Heart left ventricle (tissue), 16 donors: Measurements from ENCODE around the gene ATP1A2. TPM values are rescaled to one million over a fixed set of nuclear protein-coding genes. Genes with fewer than 3 reads are reported as not detected.

Experiments
- ATAC-seq, 4 donors: fragments of 200-7000 bp; cut with Tn5 transposase; one replicate each; pipeline ENCODE4 v1.9.1; 2020 to 2022; ENCODE audit warnings: moderate library complexity in 4 of 4, mild to moderate bottlenecking in 3 of 4, moderate number of reproducible peaks in 1 of 4
- DNase-seq, 5 donors: peaks; one replicate each; pipeline ENCODE4 v3.0.0-alpha.2; 2020
- H3K27ac ChIP-seq, 12 donors: fragments of 200-600 bp; sonication (generic) in 4 of 12; one replicate each; pipeline versions ENCODE4 v1.5.0 to v1.8.0; 2016 to 2022; ENCODE audit warnings: mild to moderate bottlenecking in 2 of 12
- H3K27me3 ChIP-seq, 9 donors: fragments of 200-600 bp; sonication (generic) in 2 of 9; one replicate each; pipeline versions ENCODE4 v1.5.1 to v1.8.0; 2016 to 2022; ENCODE audit warnings: mild to moderate bottlenecking in 3 of 9
- H3K36me3 ChIP-seq, 9 donors: fragments of 200-600 bp; sonication (generic) in 2 of 9; one replicate each; pipeline versions ENCODE4 v1.5.0 to v1.8.0; 2018 to 2022; ENCODE audit warnings: mild to moderate bottlenecking in 2 of 9
- H3K4me1 ChIP-seq, 12 donors: fragments of 200-600 bp; sonication (generic) in 4 of 12; one replicate each; pipeline versions ENCODE4 v1.5.0 to v1.8.0; 2016 to 2022; ENCODE audit warnings: mild to moderate bottlenecking in 3 of 12
- H3K4me3 ChIP-seq, 12 donors: fragments of 200-600 bp; sonication (generic) in 4 of 12; one replicate each; pipeline versions ENCODE4 v1.5.0 to v1.8.0; 2017 to 2022; ENCODE audit warnings: mild to moderate bottlenecking in 9 of 12, moderate library complexity in 4 of 12
- H3K9me3 ChIP-seq, 12 donors: fragments of 200-600 bp; sonication (generic) in 4 of 12; one replicate each; pipeline versions ENCODE4 v1.5.0 to v1.8.0; 2016 to 2022; ENCODE audit warnings: mild to moderate bottlenecking in 1 of 12
- POLR2A ChIP-seq, 2 donors: fragments of 450-650 bp; IDR thresholded peaks; one replicate each; pipeline ENCODE4 v1.6.1; 2017; ENCODE audit warnings: antibody characterized with exemption in 2 of 2, mild to moderate bottlenecking in 2 of 2, moderate library complexity in 2 of 2
- WGBS, 4 donors: extraction: QIAGEN DNeasy Blood & Tissue Kit in 2 of 4; methylation state at CpG; one replicate each; pipeline versions ENCODE4 v1.1.5 to v1.1.7; 2013 to 2018; 5-methylcytosine and 5-hydroxymethylcytosine counted together
- intact Hi-C, 10 donors: fragments of 100-400 bp; cut with DNase I; formaldehyde crosslinking; loops; one replicate each; pipeline versions ENCODE4 v1.11.1 to v1.14.2; 2022
- polyA plus RNA-seq, 2 donors: library from polyadenylated mRNA; stranded (reverse); fragments of 200-250 nt; gene quantifications; one replicate each; pipeline ENCODE4 v1.2.3, GENCODE V29; 2013
- total RNA-seq, 9 donors: library from RNA; depleted of rRNA in 2 of 9; stranded (reverse); fragments of >200 nt in 2 of 9; fragmentation: NEBNext Ultra II Directional in 3 of 9; extraction: Animal tissue kit (Norgen Biotek cat#: 25700) in 3 of 9; gene quantifications; one replicate each; pipeline versions ENCODE4 v1.1.0 to v1.2.4, GENCODE V29; 2016 to 2023
- TF ChIP-seq, protein P1 (sequence below), 12 donors: fragments of 200-600 bp; sonication (generic) in 4 of 12; IDR thresholded peaks; one replicate each; pipeline versions ENCODE4 v1.5.0 to v1.8.0; 2018 to 2022; ENCODE audit warnings: antibody characterized with exemption in 12 of 12, mild to moderate bottlenecking in 5 of 12
- donor health status: ischemic (EF 13 %, LVEDD 7.1; RV severe dilation, severe dysfunction).
- donor health status: healthy with polysubstance abuse.
- donor health status: DM: no; HTN: yes; CAD: no.
- donor health status: DM: no; HTN: no; CAD: no.
- donor health status: ischemic (EF 25% LVEDD 6.9; RV normal size, moderate dysfunction).
- donor health status: ischemic (EF 25% LVEDD 5.7; RV mildly dilated, moderate dysfunction).
- donor health status: healthy.
- donor health status: DM: yes; HTN: yes; CAD: no.
- donor health status: ischemic (EF 35%, LVEDD 5.7; RV mildly dilated, moderate dysfunction).
- donor health status: nonischemic (EF 11% LVEDD 7.7; RV severe dilation, severe dysfunction).
- donor health status: DM: yes; HTN: yes; CAD: no.
- donor health status: PGD.
- donor health status: ischemic (EF 29% LVEDD 5.4; RV normal size, mild dysfunction).
- donor health status: nonischemic (EF 23%, LVEDD 6.1; RV moderate dilation, normal function).

The ATP1A2 gene
- total and polyA plus RNA-seq, 11 donors: 29.5 to 393 (median 255) TPM

DNA sequence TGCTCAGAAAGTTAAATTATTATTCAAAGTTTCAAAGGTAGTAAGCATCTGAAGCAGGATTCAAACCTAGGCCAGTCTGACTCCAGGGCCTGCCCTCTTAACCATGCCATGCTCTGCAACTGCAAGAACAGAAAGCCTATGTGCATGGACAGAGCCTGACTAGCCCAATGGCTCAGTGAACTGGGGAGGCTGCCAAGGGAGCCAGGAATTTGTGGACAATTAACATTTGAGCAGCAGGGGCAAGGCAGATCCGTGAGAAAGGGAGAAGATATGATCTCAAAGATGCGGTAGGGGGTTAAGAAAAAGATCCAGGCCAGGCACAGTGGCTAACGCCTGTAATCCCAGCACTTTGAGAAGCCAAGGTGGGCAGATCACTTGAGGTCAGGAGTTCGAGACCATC is 29.4 kb downstream of the ATP1A2 start:
- ATAC-seq: peak in 2 of 4 donors; percentile 10 to 21
- H3K4me1 ChIP-seq: peaks cover 0 to 17% (median 0%) of the 10 kb centered on the region in 12 donors
- WGBS, 4 donors: 51 to 70% (median 61%) methylated on average over 4 of the region's 4 CpGs
- H3K4me3 ChIP-seq: no peak overlapping the region
- no peaks in the 10 kb centered on the region for H3K9me3 ChIP-seq
- no peak for TF ChIP-seq POLR2A (IDR thresholded peaks at IDR 0.05)
- TF ChIP-seq, protein P1, sequence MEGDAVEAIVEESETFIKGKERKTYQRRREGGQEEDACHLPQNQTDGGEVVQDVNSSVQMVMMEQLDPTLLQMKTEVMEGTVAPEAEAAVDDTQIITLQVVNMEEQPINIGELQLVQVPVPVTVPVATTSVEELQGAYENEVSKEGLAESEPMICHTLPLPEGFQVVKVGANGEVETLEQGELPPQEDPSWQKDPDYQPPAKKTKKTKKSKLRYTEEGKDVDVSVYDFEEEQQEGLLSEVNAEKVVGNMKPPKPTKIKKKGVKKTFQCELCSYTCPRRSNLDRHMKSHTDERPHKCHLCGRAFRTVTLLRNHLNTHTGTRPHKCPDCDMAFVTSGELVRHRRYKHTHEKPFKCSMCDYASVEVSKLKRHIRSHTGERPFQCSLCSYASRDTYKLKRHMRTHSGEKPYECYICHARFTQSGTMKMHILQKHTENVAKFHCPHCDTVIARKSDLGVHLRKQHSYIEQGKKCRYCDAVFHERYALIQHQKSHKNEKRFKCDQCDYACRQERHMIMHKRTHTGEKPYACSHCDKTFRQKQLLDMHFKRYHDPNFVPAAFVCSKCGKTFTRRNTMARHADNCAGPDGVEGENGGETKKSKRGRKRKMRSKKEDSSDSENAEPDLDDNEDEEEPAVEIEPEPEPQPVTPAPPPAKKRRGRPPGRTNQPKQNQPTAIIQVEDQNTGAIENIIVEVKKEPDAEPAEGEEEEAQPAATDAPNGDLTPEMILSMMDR (IDR thresholded peaks at IDR 0.05): no peak
- H3K36me3 ChIP-seq: peaks cover 0 to 33% (median 13%) of the 10 kb centered on the region in 9 donors
- no peak overlapping the region for H3K27ac ChIP-seq
- no peaks in the 10 kb centered on the region for H3K27me3 ChIP-seq
- intact Hi-C loops: no loop called here
- no peak for DNase-seq

DNA sequence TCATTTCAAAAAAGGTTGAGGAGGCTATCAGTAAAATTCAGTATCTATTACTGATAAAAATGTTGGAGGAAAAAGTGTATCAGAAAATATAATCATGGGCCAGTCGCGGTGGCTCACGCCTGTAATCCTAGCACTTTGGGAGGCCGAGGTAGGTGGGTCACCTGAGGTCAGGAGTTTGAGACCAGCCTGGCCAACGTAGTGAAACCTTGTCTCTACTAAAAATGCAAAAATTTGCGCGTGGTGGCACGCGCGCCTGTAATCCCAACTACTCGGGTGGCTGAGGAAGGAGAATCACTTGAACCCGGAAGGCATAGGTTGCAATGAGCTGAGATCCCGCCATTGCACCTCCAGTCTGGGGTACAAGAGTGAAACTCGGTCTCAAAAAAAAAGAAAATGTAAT is 30.5 kb downstream of the ATP1A2 start:
- TF ChIP-seq, protein P1 (IDR thresholded peaks at IDR 0.05): no peak
- TF ChIP-seq POLR2A (IDR thresholded peaks at IDR 0.05): no peak
- Histone ChIP-seq H3K27ac (no peak overlapping the region), H3K4me1 (peaks cover 0 to 17% (median 0%) of the 10 kb centered on the region in 12 donors), H3K36me3 (peaks cover 0 to 21% (median 6%) of the 10 kb centered on the region in 9 donors), H3K9me3 (no peaks in the 10 kb centered on the region), H3K4me3 (no peak overlapping the region), H3K27me3 (no peaks in the 10 kb centered on the region)
- no peak for ATAC-seq
- 92 to 94% (median 92%) methylated on average over 14 of the region's 14 CpGs for WGBS, 4 donors
- intact Hi-C loops: no loop called here
- DNase-seq: no peak

- TF ChIP-seq, protein P1 (IDR thresholded peaks at IDR 0.05): no peak
- Histone ChIP-seq H3K4me3 (no peak overlapping the region), H3K27me3 (no peaks in the 10 kb centered on the region), H3K9me3 (no peaks in the 10 kb centered on the region), H3K36me3 (peaks cover 0 to 3% (median 0%) of the 10 kb centered on the region in 9 donors), H3K4me1 (peaks cover 0 to 14% (median 0%) of the 10 kb centered on the region in 12 donors), H3K27ac (peak overlapping the region in 3 of 12 donors; percentile 17 to 29 (median 27))
- peak; percentile 34 to 60 (median 38) for ATAC-seq
- WGBS, 4 donors: 58 to 76% (median 72%) methylated on average over 3 of the region's 3 CpGs
- intact Hi-C loops: no loop called here
- no peak for DNase-seq
These were observed 32.6 kb downstream of the ATP1A2 start for GRCh38 chr1:160148121-160148520.

- Histone ChIP-seq H3K4me3 (no peak overlapping the region), H3K36me3 (no peaks in the 10 kb centered on the region), H3K4me1 (peaks cover 0 to 7% (median 0%) of the 10 kb centered on the region in 12 donors), H3K27me3 (no peaks in the 10 kb centered on the region), H3K9me3 (no peaks in the 10 kb centered on the region), H3K27ac (peak overlapping the region in 1 of 12 donors; percentile 19)
- intact Hi-C loops: no loop called here
- ATAC-seq (no peak), DNase-seq (no peak)
- TF ChIP-seq, protein P1 (IDR thresholded peaks at IDR 0.05): no peak
- TF ChIP-seq POLR2A (IDR thresholded peaks at IDR 0.05): no peak
These were observed 33.7 kb downstream of the ATP1A2 start for GRCh38 chr1:160149233-160149632.
